GM19328 (cell line): Measurements from ENCODE around the gene TXNRD2.

Source experiments
- ATAC-seq: cut with Tn5 transposase; IDR thresholded peaks from one replicate; pipeline ENCODE4 v1.9.1; 2021; ENCODE audit warnings: mild to moderate bottlenecking, moderate library complexity; ENCODE audit not compliant: unreplicated experiment

TXNRD2 gene

DNA sequence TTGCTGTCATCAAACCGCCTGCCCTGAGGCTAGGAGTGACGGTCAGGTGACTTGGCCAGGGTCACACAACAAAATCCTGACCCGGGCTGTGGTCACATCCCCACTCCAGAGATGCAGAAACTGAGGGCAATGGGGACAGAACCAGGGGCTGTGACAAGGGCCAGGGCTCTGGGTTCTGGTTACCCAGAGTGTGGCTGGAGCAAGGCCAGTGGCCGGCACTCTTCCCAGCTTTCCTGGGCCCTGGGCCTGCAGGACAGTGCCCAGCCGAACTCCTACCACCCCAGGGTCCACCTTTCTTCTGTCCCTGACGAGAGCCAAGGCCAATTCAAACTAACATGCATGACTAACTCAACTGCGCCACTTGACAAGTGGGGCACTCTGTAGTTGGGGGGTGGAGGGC, 39.1 kb upstream of the TXNRD2 start:
- no peak for ATAC-seq

DNA sequence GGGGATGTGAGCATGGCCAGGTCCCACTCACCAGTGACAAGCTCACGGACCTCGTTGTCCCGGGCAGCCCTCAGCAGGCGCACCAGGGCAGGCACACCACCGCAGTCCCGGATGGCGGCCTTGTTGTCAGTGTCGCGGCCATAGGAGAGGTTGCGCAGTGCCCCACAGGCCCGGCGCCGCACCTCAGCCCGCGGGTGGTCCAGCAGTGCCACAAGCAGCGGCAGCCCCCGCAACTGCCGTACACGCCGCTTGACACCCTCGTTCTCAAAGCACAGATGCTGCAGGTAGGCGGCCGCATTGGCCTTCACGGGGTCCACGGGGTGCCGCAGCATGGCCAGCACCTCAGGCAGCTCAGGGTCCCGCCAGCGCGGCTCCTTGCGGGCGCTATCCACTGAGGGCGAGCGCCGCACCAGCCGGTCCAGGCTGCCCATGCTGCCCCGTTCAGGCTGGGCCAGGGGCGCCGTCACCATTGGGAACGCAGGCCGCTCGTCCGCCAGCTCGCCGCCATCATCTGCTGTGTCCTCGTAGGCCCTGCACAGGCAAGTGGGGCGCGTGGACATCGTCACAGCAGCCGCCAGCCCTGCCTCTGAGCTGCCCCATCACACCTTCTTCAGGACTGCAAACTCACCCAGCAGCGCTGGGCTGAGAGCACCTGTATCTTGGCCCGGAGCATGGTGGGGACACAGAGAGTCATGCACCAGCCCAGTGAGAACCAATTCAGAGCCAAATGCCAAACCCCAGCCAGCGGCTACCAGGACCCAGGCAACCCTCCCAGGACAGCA, 38.3 kb upstream of the TXNRD2 start:
- ATAC-seq: no peak

DNA sequence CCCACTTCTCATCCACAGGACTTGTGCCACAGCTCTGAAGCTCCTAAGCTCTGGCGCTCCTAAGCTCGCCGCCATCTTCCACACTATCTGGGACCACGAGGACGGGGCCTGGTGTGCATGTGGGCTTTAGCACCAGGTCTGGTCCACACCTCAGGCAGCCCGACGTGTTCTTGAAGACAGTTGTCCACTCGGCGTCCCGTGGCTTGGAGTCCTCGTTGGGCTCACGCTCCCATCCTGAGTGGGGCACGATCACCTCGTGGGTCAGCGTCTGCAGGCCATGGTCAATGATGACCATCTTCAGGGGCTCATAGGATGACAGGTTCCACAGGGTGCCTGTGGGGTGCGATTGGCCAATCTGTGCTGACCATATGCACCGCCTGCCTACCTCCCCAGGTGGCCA, 37.1 kb upstream of the TXNRD2 start:
- ATAC-seq: no peak

DNA sequence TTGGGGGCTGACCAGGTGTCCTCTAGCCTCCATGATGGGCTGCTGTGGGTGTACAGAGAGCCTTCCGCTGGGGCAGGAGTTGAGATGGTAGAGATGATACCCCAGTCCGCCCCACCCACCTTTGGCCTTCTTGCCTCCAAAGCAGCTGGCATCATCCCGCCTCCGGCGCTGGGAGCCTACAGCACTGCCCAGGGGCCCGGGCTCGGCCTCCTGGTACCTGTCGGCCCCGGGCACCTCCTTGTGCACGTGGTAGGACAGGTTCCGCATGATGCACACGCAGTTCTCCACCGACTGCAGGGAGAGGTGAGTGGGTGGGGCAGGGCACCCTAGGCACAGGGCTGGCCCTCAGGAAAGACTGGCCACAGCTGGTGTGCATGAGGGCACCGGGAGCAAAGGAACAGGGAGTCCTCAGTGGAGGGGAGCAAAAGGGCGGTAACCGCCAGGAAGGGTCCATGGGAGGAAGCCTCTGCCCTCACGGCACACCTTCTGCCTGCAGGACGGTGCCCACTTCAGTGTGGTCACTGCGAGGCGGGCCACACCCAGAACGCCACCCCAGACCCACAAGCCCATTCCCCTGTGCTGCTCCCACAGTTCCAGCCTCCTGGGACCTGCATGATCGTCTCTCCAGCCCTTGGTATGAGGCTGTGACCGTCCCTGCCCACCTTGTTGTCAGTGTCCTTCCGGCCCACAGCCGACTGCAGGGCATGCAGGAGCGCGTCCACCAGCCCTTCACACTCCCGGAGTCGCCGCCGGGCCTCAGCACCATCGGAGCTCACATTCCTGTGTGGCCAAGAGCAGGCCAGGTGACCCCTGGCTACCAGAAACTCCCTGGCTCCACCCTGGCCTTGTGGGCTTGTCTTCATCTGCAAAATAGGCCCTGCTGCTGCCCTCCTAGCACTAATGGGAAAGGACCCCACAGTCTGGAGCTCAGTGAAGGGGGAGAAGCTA, 36.0 kb upstream of the TXNRD2 start:
- ATAC-seq: no peak

DNA sequence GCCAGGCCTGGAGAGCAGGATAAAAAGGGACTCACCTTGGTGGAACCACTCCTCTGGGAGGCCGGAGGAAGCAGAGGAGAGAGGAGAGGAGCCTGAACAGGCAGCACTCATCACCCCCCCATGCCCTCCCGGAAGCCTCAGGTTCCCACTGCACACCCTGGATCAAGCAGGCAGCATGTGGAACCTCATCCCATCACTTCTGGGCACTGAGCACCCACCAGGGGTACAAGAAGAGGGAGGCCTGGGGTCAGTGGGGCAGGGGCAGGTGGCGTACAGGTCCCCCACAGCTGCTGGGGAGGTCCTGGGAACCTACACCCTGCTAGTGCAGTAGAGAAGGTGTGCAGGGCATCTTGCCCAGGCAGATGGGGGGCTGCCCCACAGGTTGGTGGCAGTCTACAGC, 35.1 kb upstream of the TXNRD2 start:
- no peak for ATAC-seq

DNA sequence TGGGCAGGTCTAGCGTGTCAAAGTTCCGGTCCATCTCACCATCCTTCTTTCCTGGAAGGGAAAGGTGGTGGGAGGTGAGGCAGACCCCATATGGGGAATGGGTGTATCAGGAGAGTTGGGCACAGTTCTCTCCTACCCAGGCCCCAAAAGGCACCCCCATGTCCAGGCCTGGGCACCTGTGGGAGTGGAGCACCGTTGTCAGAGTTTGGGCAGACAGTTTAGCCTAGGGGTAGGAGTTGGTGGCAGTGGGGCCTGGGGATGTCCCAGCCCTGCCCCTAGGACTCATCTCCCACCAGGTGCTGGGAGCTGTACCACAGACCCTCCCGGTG, 34.1 kb upstream of the TXNRD2 start:
- ATAC-seq: no peak

DNA sequence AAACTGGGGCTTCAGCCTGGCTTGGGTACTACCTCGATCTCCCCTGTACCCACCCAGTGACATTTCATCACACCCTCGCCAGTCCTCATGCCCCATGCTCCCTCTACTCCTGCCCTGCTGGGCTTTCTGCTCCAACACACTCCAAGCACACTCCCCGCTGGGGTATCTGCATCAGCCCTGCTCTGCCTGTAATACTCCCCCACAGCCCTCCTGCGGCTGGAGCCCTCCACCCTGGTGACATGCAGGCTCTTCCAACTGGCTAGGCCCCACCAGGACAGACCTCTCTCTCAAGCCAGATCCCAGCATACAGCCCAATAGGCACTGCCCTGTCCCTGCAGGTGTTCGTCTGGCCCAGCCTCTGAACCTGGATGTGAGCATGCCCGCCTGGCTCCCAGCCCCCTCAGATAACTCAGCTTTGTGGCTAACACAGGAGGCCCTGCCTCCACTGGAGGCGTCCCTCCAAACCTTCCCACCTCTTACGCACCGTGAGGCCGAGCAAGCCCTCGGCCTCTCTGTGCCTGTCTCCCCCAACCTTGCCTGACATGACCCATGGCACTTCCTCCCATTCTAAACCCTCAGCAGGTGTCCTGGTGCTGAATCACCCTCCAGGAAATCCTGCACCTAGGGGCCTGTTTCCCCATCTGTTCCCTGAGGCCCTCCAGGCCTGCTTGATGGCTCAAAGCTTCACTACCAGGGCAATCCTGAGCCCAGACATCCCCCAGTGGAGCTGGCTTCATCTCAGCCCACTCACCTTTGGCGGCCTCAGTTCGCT, 33.5 kb upstream of the TXNRD2 start:
- ATAC-seq: no peak

DNA sequence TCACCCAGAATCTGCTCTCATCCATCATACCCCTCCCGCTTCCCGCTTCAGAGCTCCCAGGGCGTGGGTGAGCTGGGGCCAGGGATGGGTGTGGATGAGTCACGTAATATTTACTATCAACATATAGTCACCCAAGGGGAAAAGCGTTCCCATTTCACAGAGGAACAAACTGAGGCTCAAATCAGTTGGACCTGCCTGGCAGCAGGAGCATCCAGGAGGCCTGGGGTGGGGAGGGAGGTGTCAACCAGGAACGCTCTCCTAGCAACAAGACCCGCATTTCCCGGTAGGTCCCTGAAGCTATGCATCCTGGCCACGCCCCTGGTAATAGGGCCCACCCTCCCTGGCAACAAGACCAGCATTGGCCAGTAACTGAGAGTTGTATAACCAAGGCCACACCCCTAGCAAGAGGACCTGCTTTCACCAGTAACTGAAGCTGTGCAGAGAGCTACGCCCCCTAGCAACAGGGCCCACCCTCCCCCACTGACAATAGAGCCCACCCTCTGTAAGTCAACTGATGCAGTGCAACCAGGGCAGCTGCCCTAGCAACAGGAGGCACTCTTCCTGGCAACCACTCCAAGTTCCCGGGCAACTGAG, 32.7 kb upstream of the TXNRD2 start:
- ATAC-seq: no peak

DNA sequence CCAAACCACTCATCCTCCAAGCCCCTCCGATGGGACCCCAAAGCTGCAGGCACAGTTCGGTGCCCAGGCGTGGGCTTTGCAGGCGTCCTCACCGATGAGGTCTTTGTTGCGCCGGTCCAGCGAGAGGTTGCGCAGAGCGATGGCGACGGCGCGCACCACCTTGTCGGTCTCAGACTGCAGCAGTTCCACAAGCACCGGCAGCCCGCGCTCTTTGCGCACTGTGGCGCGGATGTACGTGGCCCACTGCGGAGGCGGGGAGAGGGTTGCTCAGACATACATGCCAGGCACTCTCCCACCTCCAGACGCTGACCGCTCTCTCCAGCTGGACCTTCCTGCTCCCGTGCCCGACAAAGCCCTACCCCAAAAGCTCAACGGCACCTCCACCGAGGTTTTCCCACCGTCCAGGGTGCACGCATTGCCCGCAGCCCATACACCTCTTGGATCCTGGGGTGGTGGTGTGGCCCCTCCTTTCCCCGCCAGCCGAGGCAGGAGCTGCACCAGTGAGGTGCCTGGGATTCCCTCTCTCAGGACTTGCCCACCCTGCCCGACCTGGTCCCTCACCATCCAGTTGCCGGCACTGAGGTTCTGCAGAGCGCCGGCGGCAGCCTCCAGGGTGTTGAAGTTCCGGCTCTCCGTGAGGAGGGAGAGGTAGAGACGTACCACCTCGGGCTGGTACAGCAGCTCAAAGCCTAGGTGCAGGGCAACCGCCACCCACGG, 32.1 kb upstream of the TXNRD2 start:
- no peak for ATAC-seq

DNA sequence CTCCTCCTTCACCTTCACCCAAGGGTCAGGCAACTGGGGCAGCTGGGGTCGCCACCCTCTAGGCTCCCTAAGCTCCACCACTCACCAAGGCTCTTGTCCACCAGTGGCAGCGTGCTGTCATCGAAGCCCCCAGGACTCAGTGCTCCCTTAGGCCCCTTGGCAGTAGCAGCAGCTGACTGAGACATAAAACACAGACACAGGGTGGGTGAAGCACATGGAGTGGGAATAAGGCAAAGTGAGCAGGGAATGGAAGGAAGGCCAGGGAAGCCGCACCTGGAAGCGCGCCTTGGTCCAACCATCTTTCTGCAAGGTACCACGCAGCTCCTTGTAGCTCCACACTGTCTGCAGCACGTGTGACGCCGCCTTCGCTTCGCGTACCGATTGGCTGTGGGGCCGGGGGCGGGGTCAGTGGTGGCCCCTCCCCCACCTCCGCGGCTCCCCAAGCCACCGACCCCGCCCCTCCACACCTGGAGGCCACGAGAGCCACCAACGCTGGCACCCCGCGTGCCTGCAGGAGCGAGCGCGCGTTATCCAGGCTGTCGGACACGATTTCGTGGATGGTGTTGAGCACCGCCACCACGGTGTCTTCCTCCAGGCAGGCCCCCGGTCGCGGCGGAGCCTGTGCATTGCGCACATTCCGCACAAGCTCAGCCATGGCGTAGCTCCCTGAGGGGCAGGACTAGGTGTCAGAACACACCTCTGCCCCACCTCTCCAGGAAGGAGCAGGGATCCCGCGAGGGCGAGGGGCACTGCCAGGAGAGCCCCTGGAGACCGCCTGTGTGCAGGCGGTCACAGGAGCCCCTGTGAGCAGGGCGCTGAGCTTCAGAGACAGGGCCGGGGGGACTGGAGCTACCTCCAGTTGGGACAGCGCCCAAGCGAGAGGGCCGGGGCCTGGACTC, 31.3 kb upstream of the TXNRD2 start:
- no peak for ATAC-seq

DNA sequence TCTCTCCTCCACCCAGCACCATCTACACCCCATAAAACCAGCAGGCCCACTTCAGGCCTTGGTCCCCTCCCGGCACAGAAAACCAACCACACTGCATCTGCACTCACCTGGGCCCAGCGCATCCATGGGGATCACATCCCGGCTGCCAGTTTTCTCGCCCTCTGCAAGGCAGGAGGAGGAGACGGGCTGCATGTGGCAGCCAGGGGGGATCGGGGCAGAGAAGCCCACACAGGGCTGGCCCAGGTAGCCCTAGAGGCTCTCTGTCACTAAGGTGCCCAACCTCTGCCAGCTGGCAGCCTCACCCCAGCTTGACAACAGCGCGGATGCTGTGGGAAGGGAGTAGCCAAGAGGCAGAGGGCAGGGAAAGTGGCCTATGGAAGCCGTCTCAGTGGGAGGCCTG, 30.6 kb upstream of the TXNRD2 start:
- no peak for ATAC-seq

DNA sequence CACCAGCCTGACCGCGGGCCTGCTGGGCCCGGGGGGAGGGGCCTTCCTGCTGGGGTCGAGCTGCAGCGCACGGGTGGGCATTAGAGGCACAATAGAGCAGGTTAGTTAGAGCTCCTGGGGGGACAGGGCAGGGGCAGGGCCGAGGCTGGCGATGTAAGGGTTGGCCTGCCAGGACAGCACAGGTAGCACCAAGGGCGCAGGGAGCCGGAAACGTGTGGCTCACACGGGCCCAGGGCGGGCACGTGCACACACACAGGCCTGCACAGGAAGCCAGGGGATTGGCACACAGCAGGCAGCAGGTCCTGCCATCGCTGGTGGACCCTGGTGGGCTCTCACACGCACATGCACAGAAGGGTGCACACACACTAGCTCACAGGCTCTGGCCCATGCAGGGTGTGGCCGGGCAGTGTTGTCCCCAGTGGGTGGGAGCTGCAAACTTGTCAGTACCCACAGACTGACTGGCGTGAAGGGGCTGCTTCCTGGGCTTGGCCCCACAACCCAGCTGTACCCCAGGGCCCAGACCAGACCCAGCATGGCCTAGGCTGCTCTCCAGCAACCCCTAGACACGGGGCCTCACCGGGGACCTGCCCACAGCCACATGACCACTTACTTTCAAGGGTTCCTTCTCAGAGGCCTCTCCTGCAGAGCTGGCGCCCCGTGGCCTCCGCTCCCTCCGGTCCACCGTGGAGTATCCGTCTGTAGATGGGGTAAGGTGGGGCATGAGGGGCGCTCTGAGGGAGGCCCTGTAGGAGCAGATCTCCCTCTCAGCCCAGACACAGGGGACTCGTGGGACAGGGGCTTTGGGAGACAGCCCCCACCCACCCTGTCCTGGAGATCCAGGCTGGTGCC, 29.9 kb upstream of the TXNRD2 start:
- ATAC-seq: no peak

DNA sequence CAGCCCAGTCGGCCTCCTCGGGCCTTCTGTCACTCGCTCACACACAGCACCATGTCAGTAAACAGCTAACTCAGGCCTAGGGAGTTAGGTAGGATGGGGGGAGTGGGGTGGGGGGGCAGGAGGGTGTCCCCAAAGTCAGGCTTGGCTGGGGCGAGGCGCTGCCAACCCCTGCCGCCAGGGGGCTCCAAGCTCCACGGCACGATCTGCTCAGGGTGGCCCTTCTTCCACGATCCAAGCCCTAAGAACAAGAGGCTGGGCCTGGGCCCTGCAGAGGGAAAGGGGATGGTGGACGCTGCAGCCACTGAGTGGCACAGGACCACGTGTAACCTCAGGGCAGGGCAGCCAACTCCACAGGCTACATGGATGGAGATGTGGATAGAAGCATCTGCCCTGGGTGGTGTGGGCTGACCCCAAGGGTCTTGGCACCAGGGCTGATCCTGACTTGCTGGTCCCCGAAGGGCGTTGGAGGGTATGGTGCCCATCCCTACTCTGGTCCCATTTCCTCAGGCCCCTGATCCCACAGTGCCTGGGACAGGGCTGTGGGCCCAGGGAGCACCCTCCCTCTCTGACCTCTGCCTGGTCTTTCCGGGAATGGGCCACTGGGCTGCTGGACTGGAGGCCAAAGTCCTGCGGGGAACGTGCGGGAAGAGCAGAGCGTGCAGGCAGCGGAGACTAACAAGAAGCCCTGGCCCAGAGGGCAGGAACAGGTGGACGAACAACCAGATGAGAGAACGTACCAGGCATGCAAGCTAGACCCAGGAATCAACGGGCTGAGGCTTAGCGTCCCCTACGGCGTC, 29.1 kb upstream of the TXNRD2 start:
- ATAC-seq: no peak

DNA sequence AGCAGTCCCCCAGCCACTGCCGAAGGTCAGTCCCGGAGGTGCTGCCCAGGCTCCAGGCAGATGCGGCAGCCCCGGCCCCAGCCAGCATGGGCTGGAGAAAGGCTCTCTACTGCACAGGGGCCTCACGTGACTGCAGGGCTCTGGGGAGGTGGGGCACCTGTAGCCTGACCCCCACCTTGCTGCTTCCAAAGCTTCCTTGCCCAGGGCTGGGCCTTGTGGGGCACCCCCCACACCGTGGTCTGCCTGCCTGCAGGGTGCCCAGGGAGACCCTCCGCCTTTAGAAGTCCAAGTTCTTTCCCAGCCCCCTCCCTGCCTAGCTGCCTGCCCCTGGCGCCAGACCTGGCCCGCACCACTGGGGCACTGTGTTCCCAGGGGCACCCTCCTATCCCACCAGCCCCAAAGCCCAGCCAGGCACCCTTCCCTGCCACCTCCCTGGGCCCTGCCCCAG, 28.4 kb upstream of the TXNRD2 start:
- ATAC-seq: no peak

DNA sequence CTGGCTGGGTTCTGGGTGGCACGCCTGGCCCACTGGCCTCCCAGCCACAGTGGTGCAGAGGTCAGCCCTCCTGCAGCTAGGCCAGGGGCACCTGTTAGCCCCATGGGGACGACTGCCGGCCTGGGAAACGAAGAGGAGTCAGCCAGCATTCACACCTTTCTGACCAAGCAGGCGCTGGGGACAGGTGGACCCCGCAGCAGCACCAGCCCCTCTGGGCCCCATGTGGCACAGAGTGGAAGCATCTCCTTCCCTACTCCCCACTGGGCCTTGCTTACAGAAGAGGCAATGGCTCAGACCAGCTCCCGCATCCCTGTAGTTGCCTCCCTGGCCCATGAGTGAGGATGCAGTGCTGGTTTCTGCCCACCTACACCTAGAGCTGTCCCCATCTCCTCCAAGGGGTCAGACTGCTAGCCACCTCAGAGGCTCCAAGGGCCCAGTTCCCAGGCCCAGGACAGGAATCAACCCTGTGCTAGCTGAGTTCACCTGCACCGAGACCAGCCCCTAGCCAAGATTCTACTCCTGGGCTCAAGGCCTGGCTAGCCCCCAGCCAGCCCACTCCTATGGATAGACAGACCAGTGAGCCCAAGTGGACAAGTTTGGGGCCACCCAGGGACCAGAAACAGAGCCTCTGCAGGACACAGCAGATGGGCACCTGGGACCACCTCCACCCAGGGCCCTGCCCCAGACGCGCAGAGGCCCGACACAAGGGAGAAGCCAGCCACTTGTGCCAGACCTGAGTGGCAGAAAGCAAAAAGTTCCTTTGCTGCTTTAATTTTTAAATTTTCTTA, 27.7 kb upstream of the TXNRD2 start:
- ATAC-seq: no peak

DNA sequence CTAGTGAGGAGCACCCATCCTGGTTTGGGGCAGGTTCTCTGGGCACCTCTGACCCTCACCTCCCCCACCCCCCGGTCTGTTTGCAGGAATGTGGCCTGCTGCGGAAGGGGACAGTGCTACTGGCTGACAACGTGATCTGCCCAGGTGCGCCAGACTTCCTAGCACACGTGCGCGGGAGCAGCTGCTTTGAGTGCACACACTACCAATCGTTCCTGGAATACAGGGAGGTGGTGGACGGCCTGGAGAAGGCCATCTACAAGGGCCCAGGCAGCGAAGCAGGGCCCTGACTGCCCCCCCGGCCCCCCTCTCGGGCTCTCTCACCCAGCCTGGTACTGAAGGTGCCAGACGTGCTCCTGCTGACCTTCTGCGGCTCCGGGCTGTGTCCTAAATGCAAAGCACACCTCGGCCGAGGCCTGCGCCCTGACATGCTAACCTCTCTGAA, 26.9 kb upstream of the TXNRD2 start:
- no peak for ATAC-seq
